Measurements from ENCODE around the gene TMEM240.

Gene TMEM240

GRCh38 chr1:1540090-1540817 is at the start of gene TMEM240:
Gene TMEM240 (minus strand): TSS chr1:1540624. CDS start chr1:1540346, 278 bp downstream.
- Histone ChIP-seq H3K27me3 (peaks cover 21 to 42% (median 30%) of the 10 kb centered on the region in 11 experiments), H3K36me3 (peaks cover 31 to 45% (median 42%) of the 10 kb centered on the region in 11 experiments), H3K4me2 (peak within 1 kb of the TSS; percentile 51 to 72 (median 61)), H4K20me1 (peaks cover 35 to 91% (median 72%) of the 10 kb centered on the region in 11 experiments; a peak in 21 of 22 replicates), H3K4me3 (peak within 1 kb of the TSS in 9 of 10 experiments; percentile 12 to 61 (median 40); a peak in 11 of 20 replicates), H3K27ac (no peak within 1 kb of the TSS), H3K9me3 (replicated peaks in 1 of 11) (no peaks in the 10 kb centered on the region), H3K9ac (peak within 1 kb of the TSS in 5 of 11 experiments; percentile 33 to 56 (median 50); a peak in 9 of 22 replicates), H3K4me1 (peaks cover 0 to 11% (median 6%) of the 10 kb centered on the region in 10 experiments; a peak in 10 of 20 replicates)
- no peak for TF ChIP-seq Cebpa-rat (IDR thresholded peaks at IDR 0.05)

GRCh38 chr1:1583347-1584010 is 43.1 kb upstream of the TMEM240 start:
- Histone ChIP-seq H3K36me3 (no peaks in the 10 kb centered on the region), H3K27ac (no peak overlapping the region), H3K27me3 (peaks cover 0 to 43% (median 29%) of the 10 kb centered on the region in 11 experiments; a peak in 16 of 22 replicates), H4K20me1 (no peaks in the 10 kb centered on the region), H3K4me1 (peaks cover 0 to 3% (median 0%) of the 10 kb centered on the region in 10 experiments; a peak in 1 of 20 replicates), H3K9ac (no peak overlapping the region), H3K9me3 (replicated peaks in 1 of 11) (no peaks in the 10 kb centered on the region), H3K4me3 (no peak overlapping the region), H3K4me2 (no peak overlapping the region)
- TF ChIP-seq Cebpa-rat (IDR thresholded peaks at IDR 0.05): no peak

- Histone ChIP-seq H3K9ac (no peak overlapping the region), H3K27ac (no peak overlapping the region), H3K27me3 (peaks cover 0 to 50% (median 36%) of the 10 kb centered on the region in 11 experiments; a peak in 16 of 22 replicates), H3K36me3 (no peaks in the 10 kb centered on the region), H3K4me3 (no peak overlapping the region), H4K20me1 (no peaks in the 10 kb centered on the region), H3K9me3 (replicated peaks in 1 of 11) (no peaks in the 10 kb centered on the region), H3K4me2 (no peak overlapping the region), H3K4me1 (peaks cover 0 to 3% (median 0%) of the 10 kb centered on the region in 10 experiments; a peak in 1 of 20 replicates)
- no peak for TF ChIP-seq Cebpa-rat (IDR thresholded peaks at IDR 0.05)
Observed at GRCh38 chr1:1582585-1583346, 42.3 kb upstream of the TMEM240 start.

GRCh38 chr1:1578371-1578940 is 38.0 kb upstream of the TMEM240 start:
- Histone ChIP-seq H3K4me2 (no peak overlapping the region), H3K9me3 (replicated peaks in 1 of 11) (no peaks in the 10 kb centered on the region), H3K27me3 (peaks cover 0 to 57% (median 42%) of the 10 kb centered on the region in 11 experiments; a peak in 16 of 22 replicates), H3K36me3 (peaks cover 0 to under 1% (median 0%) of the 10 kb centered on the region in 11 experiments; a peak in 1 of 22 replicates), H3K4me3 (no peak overlapping the region), H3K27ac (no peak overlapping the region), H3K4me1 (peaks cover 9 to 14% (median 11%) of the 10 kb centered on the region in 10 experiments), H3K9ac (no peak overlapping the region), H4K20me1 (peaks cover 1 to 8% (median 3%) of the 10 kb centered on the region in 11 experiments)
- no peak for TF ChIP-seq Cebpa-rat (IDR thresholded peaks at IDR 0.05)

- H3K4me3 ChIP-seq: no peak overlapping the region
- H3K9me3 ChIP-seq (replicated peaks in 1 of 11): no peaks in the 10 kb centered on the region
- H3K4me1 ChIP-seq: peaks cover 18 to 24% (median 21%) of the 10 kb centered on the region in 10 experiments
- H3K9ac ChIP-seq: 0 out of 22 replicates have a peak overlapping the region, but pooled peaks of 1 of the 11 experiments have one; percentile 14
- peaks cover 0 to 11% (median 7%) of the 10 kb centered on the region in 11 experiments; a peak in 13 of 22 replicates for H3K36me3 ChIP-seq
- H3K4me2 ChIP-seq: no peak overlapping the region
- H3K27ac ChIP-seq: no peak overlapping the region
- TF ChIP-seq Cebpa-rat (IDR thresholded peaks at IDR 0.05): no peak
- H3K27me3 ChIP-seq: peaks cover 0 to 55% (median 42%) of the 10 kb centered on the region in 11 experiments; a peak in 16 of 22 replicates
- peaks cover 11 to 18% (median 13%) of the 10 kb centered on the region in 11 experiments for H4K20me1 ChIP-seq
Observed at GRCh38 chr1:1577367-1578011, 37.1 kb upstream of the TMEM240 start.

GRCh38 chr1:1574721-1575537 is 34.5 kb upstream of the TMEM240 start, which contains the start of gene SSU72:
Gene SSU72 (minus strand): TSS chr1:1574863. CDS start chr1:1574557, 306 bp downstream.
- no peak for TF ChIP-seq Cebpa-rat (IDR thresholded peaks at IDR 0.05)
- Histone ChIP-seq H3K36me3 (peaks cover 17 to 35% (median 30%) of the 10 kb centered on the region in 11 experiments; a peak in 21 of 22 replicates), H3K27ac (peak within 1 kb of the TSS; percentile 97 to 100 (median 98)), H3K4me3 (peak within 1 kb of the TSS; percentile 88 to 100 (median 98)), H3K9ac (peak within 1 kb of the TSS; percentile 93 to 100 (median 99)), H3K27me3 (peaks cover 0 to 39% (median 29%) of the 10 kb centered on the region in 11 experiments; a peak in 14 of 22 replicates), H3K4me2 (peak within 1 kb of the TSS; percentile 85 to 100 (median 97)), H3K9me3 (replicated peaks in 1 of 11) (no peaks in the 10 kb centered on the region), H4K20me1 (peaks cover 37 to 44% (median 39%) of the 10 kb centered on the region in 11 experiments), H3K4me1 (peaks cover 22 to 47% (median 36%) of the 10 kb centered on the region in 10 experiments)
